Muscle layer of duodenum (tissue), 2 donors: Measurements from ENCODE around the gene RBM6.
"Not testable (repeated sequence)": the region's sequence is repeated elsewhere in the genome, so short reads cannot be mapped to it uniquely, and the experiment has no call there.

Source experiments
- H3K27ac ChIP-seq: one replicate; pipeline ENCODE4 v1.7.0; 2013; ENCODE audit warnings: mild to moderate bottlenecking, low read length
- H3K27me3 ChIP-seq: one replicate; pipeline ENCODE4 v1.7.0; 2013; ENCODE audit warnings: low read depth, mild to moderate bottlenecking, control low read depth, low read length
- H3K36me3 ChIP-seq, 2 donors: one replicate each; pipeline ENCODE4 v1.7.0; 2013; ENCODE audit warnings: low read length in 2 of 2, control low read depth in 1 of 2, mild to moderate bottlenecking in 1 of 2; ENCODE audit not compliant: insufficient read depth in 2 of 2, control insufficient read depth in 1 of 2
- H3K4me1 ChIP-seq, 2 donors: one replicate each; pipeline ENCODE4 v1.7.0; 2013; ENCODE audit warnings: low read length in 2 of 2, mild to moderate bottlenecking in 2 of 2, control low read depth in 1 of 2, moderate library complexity in 1 of 2; ENCODE audit not compliant: insufficient read depth in 2 of 2, control insufficient read depth in 1 of 2
- H3K4me3 ChIP-seq, 2 donors: one replicate each; pipeline ENCODE4 v1.7.0; 2013; ENCODE audit warnings: low read length in 2 of 2, low read depth in 1 of 2, mild to moderate bottlenecking in 1 of 2
- H3K9me3 ChIP-seq, 2 donors: one replicate each; pipeline ENCODE4 v1.7.0; 2013; ENCODE audit warnings: low read length in 2 of 2, control low read depth in 1 of 2, mild to moderate bottlenecking in 1 of 2; ENCODE audit not compliant: control insufficient read depth in 1 of 2
- donor health status: healthy.

RBM6 gene

GRCh38 chr3:49998326-49998725, 58.4 kb downstream of the RBM6 start:
- Histone ChIP-seq H3K4me3 (no peak overlapping the region), H3K27ac (no peak overlapping the region), H3K36me3 (peaks cover 19 to 25% of the 10 kb centered on the region in 2 donors), H3K27me3 (no peaks in the 10 kb centered on the region), H3K9me3 (no peaks in the 10 kb centered on the region), H3K4me1 (no peaks in the 10 kb centered on the region)

GRCh38 chr3:50001511-50001910, 61.6 kb downstream of the RBM6 start:
- peaks cover 20 to 22% of the 10 kb centered on the region in 2 donors for H3K36me3 ChIP-seq
- no peaks in the 10 kb centered on the region for H3K27me3 ChIP-seq
- no peak overlapping the region for H3K4me3 ChIP-seq
- H3K9me3 ChIP-seq: no peaks in the 10 kb centered on the region
- no peaks in the 10 kb centered on the region for H3K4me1 ChIP-seq
- no peak overlapping the region for H3K27ac ChIP-seq

- H3K4me3 ChIP-seq: no peak overlapping the region
- no peaks in the 10 kb centered on the region for H3K4me1 ChIP-seq
- no peaks in the 10 kb centered on the region for H3K27me3 ChIP-seq
- peaks cover 13 to 22% of the 10 kb centered on the region in 2 donors for H3K36me3 ChIP-seq
- no peaks in the 10 kb centered on the region for H3K9me3 ChIP-seq
- no peak overlapping the region for H3K27ac ChIP-seq
Observed at GRCh38 chr3:50003216-50003615, 63.3 kb downstream of the RBM6 start.

GRCh38 chr3:50003824-50004223, 63.9 kb downstream of the RBM6 start:
- Histone ChIP-seq H3K4me3 (no peak overlapping the region), H3K36me3 (peaks cover 15 to 24% of the 10 kb centered on the region in 2 donors), H3K27me3 (no peaks in the 10 kb centered on the region), H3K9me3 (no peaks in the 10 kb centered on the region), H3K4me1 (no peaks in the 10 kb centered on the region), H3K27ac (no peak overlapping the region)

- no peaks in the 10 kb centered on the region for H3K9me3 ChIP-seq
- H3K27me3 ChIP-seq: no peaks in the 10 kb centered on the region
- H3K27ac ChIP-seq: no peak overlapping the region
- H3K4me3 ChIP-seq: no peak overlapping the region
- H3K4me1 ChIP-seq: no peaks in the 10 kb centered on the region
- peaks cover 4 to 10% of the 10 kb centered on the region in 2 donors for H3K36me3 ChIP-seq
Observed at GRCh38 chr3:50008931-50009330, 69.0 kb downstream of the RBM6 start.

GRCh38 chr3:50010959-50011358, 71.0 kb downstream of the RBM6 start:
- Histone ChIP-seq H3K9me3 (no peaks in the 10 kb centered on the region), H3K27me3 (no peaks in the 10 kb centered on the region), H3K4me3 (no peak overlapping the region), H3K4me1 (no peaks in the 10 kb centered on the region), H3K36me3 (peaks cover 4 to 10% of the 10 kb centered on the region in 2 donors), H3K27ac (no peak overlapping the region)

- H3K4me1 ChIP-seq: no peaks in the 10 kb centered on the region
- no peak overlapping the region for H3K27ac ChIP-seq
- H3K4me3 ChIP-seq: no peak overlapping the region
- peaks cover 5 to 13% of the 10 kb centered on the region in 2 donors for H3K36me3 ChIP-seq
- H3K9me3 ChIP-seq: no peaks in the 10 kb centered on the region
- H3K27me3 ChIP-seq: no peaks in the 10 kb centered on the region
Observed at GRCh38 chr3:50015918-50016317, 76.0 kb downstream of the RBM6 start.

GRCh38 chr3:50028346-50028745, 88.4 kb downstream of the RBM6 start:
- Histone ChIP-seq H3K36me3 (peaks cover 5 to 10% of the 10 kb centered on the region in 2 donors), H3K9me3 (no peaks in the 10 kb centered on the region), H3K27me3 (no peaks in the 10 kb centered on the region), H3K27ac (no peak overlapping the region), H3K4me1 (no peaks in the 10 kb centered on the region), H3K4me3 (no peak overlapping the region)

- not testable (repeated sequence) for H3K4me1 ChIP-seq, H3K27me3 ChIP-seq, H3K27ac ChIP-seq, H3K9me3 ChIP-seq, H3K4me3 ChIP-seq, H3K36me3 ChIP-seq
Observed at GRCh38 chr3:50031201-50031600, 91.3 kb downstream of the RBM6 start.

GRCh38 chr3:50044976-50045375, 105.0 kb downstream of the RBM6 start:
- no peak overlapping the region for H3K27ac ChIP-seq
- H3K27me3 ChIP-seq: no peaks in the 10 kb centered on the region
- peaks cover 23 to 28% of the 10 kb centered on the region in 2 donors for H3K36me3 ChIP-seq
- H3K4me3 ChIP-seq: no peak overlapping the region
- H3K9me3 ChIP-seq: no peaks in the 10 kb centered on the region
- no peaks in the 10 kb centered on the region for H3K4me1 ChIP-seq

- H3K4me1 ChIP-seq: no peaks in the 10 kb centered on the region
- H3K27ac ChIP-seq: no peak overlapping the region
- H3K9me3 ChIP-seq: no peaks in the 10 kb centered on the region
- no peaks in the 10 kb centered on the region for H3K27me3 ChIP-seq
- no peak overlapping the region for H3K4me3 ChIP-seq
- H3K36me3 ChIP-seq: peaks cover 27 to 28% of the 10 kb centered on the region in 2 donors
Observed at GRCh38 chr3:50047426-50047825, 107.5 kb downstream of the RBM6 start.

- no peaks in the 10 kb centered on the region for H3K9me3 ChIP-seq
- H3K27ac ChIP-seq: no peak overlapping the region
- H3K4me1 ChIP-seq: no peaks in the 10 kb centered on the region
- peaks cover 39 to 43% of the 10 kb centered on the region in 2 donors for H3K36me3 ChIP-seq
- no peak overlapping the region for H3K4me3 ChIP-seq
- no peaks in the 10 kb centered on the region for H3K27me3 ChIP-seq
Observed at GRCh38 chr3:50050361-50050760, 110.4 kb downstream of the RBM6 start.
